GM18499 (cell line): ENCODE results near the gene GPANK1.

Experiments
- ATAC-seq: cut with Tn5 transposase; IDR thresholded peaks from one replicate; pipeline ENCODE4 v1.9.1; 2021; ENCODE audit warnings: moderate number of reproducible peaks; ENCODE audit not compliant: insufficient read depth, unreplicated experiment

The GPANK1 gene

DNA sequence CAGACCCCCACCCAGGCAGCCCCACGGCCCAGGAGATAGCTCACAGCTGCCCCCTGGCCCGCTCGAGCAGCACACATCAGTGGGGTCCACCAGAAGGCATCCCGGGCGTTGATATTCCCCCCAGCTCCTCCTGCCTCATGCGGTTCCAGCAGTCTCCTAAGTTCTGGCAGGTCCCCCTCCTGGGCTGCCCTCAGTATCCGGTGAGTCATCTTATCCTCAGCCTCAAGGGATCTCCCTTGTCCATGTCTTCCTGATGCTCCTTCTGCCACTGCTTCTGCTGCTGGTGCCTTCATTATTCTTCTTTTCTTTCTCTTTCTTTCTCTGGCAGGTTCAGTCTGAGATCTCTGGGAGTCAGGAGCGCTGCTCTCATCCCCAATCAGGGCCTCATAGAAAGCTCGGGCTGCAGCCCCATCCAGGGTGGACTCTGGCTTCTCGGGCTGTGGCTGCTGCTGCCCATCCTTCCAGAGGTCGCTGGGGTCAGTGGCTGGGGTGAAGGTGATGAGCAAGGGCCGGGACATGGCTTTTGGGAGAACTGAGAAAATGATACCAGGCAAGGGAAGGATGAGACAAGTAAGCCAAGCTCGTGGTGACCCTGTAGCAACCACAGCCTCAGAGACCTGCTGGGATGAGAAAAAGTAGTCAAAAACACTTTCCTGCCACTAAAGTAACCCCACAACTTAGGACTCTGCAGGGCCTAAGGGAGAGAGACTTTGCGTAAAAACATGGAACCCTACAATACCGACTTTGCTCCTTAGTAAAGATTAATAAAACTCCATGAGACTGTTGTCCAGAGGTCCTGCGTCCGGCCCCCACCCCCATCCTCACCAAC lies 622 bp downstream of the GPANK1 start:
- ATAC-seq, result no peak

DNA sequence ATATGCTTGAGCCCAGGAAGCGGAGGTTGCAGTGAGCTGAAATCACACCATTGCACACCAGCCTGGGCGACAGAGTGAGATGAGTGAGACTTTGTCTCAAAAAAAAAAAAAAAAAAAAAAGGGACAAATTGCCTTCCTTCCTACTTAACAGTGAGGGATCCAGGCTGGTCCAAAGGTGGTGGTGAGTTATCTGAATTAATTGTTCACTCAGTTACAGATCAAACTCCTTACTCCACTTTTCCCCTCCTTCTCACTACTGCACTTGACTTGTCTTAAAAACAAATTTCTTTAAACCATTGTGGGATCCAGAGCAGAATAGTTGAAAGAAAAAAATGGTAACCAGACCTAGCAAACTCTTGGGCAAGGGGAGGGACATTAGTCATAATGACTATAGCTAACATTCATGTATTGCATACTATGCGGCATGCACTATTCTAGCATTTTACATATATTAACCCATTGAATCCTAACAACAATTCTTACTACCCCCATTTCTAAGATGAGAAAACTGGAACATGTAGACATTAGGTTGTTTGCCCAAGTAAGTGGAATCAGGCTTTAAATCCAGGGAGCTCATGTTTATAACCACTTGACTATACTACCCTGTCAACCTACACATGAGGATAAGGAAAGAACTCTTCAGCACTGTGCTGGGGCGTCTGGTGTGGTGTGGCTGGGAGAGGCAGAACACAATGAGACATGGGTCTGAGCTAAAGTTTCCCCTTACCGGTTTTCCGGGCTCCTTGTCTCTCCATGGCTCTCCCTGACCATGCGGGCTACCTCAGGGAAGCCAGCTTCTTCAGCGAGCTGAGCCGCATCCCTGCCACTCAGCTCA lies 1.5 kb downstream of the GPANK1 start:
- no peak for ATAC-seq

DNA sequence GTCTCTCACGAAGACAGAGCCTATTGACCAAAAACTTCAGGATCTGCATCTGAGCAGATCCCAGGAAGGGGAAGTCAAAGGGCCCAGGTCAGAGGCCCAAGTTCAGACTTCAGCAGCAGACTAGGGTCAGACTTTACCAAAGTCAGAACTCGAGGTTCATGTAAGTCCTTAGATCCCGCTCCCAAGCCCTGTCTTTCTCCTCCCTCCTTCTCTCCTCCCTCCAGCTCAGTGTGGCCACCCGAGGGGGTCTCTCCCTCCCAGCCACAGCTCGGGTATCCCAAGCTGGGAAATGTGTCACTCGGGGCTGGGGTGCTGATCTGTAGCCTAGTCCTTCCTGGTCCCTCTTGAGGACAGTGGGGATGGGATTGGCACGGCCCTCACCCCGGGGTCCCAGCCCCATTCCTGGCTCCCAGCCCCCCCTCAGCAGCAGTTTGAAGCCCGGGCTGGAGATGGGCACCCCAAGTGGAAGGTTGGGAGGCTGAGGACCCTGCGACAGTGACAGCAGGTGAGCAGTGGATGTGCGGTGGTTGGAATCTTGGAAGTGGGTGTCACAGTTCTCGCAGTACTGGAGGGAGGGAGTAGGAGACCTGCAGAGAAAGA lies 2.6 kb downstream of the GPANK1 start:
- ATAC-seq, result no peak

DNA sequence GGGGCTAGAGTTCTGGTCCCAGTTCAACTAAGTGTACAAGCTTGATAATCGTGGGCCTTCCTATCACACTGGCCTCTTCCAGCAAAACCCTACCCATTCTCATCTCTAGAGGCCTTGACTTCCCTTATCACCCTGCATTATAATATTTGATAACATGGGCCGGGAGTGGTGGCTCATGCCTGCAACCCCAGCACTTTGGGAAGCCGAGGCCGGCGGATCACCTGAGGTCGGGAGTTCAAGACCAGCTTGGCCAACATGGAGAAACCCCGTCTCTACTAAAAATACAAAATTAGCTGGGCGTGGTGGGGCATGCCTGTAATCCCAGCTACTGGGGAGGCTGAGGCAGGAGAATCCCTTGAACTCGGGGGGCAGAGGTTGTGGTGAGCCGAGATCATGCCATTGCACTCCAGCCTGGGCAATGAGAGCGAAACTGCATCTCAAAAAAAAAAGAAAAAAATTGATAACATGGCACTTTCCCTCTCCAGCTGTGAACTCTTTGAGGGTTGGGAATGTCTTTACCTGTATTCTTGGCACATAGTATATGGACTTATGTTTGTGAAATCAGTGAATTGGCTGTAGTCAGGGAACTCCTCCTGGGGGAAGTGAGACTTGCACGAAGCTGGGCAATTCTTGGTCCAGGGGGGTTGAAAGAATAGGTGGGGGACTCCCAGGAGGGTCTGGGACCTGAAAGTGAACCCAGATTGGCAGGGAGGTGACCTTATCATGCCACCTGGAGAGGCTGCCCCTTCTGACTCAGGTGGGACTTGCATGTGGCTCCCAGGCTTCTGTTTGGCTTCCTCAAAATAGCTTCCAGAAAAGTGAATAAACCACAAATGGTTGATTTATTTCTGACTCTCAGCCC lies 3.3 kb downstream of the GPANK1 start:
- no peak for ATAC-seq

DNA sequence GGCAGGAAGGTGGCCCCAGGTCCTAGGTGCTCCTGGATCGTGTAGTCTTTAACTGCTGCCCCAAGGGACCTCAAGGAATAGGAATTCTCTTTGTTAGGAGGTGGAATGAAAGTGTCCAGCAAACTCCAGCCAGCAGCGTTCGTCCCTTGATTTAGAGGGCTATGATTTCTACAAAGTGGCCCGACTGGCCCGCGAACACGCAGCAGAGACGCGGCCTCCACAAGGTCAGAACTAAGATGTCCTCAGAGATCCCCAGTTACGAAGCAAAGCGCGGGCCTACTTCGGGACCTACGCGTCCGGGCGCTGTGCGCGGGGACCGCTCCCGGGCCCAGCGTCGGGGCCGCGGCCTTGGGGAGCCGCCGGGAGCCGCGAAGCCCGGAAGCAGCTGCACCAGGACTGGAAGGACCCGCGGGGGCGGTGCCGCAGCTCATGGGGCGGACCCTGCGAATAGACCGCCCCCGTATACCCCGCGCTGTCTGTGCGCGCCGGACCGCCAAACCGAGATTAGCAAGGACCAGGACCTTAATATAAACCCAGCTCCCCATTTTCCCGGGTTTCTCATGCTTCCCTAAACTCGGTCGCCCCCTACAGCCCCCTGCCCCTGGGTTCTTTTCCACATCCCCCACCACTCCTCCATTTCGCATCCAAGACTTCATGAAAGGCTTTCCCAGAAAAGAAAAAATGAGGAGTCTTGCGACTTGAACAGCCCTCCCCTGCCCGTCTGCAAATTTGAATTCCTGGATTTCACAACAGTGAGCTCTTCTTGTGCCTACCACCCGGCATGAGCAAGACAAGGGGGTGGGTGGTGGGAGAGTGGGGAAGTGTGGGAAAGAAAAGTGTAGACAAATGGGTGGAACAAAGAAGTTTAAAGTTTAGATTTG lies 4.2 kb downstream of the GPANK1 start, which contains the start of gene C6orf47:
TSS of gene C6orf47 (minus strand) at position 398 of the 881 bp plus-strand sequence. CDS start 831 bp downstream, outside the sequence.
- no peak for ATAC-seq

DNA sequence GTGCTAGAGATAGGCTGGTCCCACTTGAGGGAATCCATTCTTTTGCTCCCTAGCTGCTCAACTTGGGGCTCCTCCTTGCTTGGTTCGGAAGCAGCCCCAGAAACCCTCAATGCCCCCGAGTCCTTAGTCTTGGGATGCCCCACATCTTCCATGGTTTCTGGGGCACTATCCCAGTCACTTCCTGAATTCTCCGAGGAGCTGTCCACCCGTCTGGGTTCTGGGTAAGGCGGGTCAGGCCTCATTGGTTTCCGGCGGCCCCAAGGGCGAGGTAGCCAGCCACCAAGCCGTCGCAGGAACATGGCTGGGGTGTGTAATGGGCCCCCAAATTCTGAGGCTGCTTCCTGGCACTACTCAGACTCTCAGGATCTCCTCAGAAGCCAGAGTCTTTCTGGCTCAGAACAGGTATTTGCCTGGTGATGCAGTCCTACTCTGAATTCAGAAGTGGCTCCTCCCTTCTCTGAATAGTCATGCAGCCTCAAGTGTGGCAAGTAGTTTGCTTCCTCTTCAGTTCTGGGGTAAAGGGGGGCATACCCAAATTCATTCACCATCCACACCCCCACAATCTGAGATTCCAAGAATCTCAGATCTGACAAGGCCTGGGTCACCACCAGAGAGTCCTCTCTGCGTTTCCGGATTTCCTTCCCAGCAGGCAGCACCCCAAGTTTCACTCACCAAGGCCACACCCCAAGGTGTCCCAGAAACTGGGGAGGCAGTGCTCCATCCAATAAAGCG lies 5.0 kb downstream of the GPANK1 start:
- no peak for ATAC-seq

DNA sequence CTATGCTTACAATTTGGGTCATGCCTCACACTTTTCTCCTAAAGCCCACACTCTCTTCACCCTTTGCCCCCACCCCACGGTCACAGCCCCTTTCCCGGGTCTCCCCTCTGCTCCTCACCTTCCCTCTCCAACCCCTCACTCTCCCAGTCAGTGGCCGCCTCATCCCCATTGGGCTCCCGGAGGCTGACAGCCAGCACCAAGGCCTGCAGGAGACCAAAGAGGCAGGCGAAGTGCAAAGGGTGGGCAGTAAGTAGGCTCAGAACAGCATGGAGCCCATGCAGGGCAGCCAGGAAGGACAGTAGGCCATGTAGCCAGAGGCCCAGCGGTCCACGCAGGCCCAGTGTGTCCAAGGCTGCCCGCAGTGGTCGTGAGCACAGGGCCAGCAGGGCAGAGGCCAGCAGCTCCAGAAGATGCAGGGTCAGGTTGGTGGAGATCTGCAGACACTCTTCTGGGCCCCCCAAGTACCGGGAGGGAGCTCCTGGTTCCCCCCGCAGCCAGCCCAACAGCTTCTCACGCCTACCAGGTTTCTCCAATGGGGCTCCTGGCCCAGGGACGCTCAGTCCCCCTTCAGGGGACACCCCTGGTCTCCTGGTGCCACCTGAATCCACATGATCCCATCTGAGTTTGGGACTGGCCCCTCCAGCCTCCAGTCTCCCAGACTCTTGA lies 5.7 kb downstream of the GPANK1 start:
- no peak for ATAC-seq

DNA sequence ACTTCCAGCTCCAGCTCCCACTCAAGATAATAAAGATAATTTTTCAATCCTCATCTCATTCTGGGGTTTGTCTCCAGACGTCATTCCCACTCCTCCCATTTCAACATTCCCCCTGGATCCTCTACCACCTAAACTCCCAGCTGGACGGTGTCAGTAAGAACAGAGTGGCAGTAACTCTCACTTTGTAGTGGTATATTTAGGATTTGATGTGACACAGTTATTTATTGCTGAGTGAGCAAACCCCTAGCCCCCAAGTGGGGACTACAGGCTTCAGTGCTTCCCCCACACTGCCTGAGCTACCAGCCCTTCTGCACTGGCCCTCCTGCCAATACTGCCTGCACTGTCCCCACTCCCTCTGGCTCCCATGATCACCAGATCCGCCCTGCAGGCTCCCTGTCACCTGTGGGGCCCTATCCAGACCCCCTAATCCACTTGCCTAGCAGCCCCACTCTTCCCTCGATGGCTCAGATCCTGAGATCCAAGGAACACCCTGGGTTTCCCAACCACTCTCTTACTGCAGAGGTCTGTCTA lies 6.6 kb downstream of the GPANK1 start:
- no peak for ATAC-seq

DNA sequence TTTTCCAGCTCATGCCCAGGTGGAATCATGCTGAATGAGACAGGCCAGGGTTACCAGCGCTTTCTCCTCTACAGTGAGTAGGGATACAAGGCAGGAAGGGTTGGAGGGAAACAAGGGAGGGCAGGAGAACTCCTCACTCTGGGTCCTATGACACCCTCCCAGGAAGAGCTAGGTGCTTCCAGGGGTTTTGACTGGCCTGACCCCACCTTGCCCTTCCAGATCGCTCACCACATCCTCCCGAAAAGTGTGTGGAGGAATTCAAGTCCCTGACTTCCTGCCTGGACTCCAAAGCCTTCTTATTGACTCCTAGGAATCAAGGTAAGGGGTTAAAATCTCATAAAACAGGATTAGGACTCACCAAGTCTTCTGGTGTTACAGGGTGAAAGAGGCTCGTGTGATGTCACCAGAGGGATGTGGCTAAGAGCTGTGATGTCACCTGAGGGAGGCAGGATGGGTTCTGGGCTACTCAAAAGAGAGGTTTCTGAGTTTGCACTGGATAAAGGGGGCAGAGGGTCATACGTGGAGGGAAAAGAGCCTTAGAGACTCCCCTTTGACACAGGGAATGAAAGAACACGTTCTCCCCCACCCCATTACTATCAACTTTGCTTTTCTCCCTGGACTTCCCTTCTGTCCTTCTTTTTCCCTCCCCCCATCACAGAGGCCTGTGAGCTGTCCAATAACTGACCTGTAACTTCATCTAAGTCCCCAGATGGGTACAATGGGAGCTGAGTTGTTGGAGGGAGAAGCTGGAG lies 7.2 kb downstream of the GPANK1 start:
- ATAC-seq, result no peak

DNA sequence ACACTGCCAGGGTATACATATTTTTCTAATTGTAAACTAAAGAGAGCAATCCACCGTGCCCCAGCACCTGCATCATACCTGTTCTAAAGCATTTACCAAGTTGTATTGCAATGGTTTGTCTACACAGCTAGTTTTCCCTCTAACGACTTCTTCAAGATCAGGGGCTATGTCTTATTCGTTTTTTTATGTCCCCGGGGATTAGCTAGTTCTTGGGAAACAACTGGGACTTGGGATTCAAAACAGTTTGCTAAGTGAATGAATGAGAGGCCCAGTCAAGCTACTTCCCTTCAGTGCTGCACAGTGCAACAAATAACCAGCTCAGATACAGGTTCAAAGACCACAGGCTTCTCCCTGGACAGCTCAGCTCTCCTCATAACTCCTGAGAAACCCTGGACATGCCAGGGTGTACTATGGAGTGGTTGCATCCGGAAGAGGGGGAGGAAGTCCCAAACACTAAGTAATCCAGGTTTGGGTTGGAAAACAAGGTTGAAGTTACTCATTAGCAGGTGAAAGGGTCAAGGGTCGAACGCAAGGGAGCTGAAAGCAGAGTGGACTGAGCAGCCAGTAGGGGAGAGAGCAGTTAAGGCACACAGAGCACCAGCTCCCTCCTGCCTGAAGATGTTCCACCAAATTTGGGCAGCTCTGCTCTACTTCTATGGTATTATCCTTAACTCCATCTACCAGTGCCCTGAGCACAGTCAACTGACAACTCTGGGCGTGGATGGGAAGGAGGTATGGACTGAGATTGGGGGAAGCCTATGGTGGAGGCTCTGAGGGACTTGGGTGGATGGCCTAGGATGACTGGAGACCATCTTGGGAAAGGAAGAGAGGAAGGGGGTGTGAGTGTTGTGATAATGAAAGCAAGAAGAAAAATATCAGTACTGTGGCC lies 9.2 kb downstream of the GPANK1 start, which contains the start of gene APOM:
TSS of gene APOM (plus strand) at position 546 of the 889 bp plus-strand sequence. CDS start at position 619, 73 bp downstream.
- ATAC-seq, result no peak

DNA sequence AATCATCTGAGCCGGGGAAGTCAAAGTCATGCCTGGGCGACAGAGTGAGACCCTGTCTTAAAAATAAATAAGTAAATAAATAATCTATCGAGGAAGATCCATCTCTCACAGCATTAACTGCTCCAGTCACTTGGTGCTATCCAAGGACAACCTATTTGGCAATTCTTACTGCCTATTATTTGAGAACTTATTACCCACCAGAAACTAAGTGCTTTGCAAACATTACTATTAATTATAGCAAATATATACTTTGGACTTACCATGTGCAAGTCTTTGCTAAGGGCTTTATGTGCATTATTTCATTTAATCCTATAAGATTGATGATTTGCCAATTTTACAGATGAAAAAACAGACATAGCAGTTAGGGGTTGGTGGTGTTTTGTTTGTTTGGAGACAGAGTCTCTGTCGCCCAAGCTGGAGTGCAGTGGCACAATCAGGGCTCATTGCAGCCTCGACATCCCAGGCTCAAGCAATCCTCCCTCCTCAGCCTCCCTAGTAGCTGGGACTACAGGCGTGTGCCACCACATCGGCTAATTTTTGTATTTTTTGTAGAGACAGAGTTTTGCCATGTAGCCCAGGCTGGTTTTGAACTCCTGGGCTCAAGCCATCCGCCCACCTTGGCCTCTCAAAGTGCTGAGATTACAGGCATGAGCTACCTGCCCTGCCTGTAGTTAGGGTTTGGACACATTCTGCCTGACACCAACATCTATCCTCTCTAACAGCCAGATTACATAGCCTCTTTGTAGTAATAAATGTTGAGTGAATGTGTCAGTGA lies 10.0 kb downstream of the GPANK1 start:
- no peak for ATAC-seq

DNA sequence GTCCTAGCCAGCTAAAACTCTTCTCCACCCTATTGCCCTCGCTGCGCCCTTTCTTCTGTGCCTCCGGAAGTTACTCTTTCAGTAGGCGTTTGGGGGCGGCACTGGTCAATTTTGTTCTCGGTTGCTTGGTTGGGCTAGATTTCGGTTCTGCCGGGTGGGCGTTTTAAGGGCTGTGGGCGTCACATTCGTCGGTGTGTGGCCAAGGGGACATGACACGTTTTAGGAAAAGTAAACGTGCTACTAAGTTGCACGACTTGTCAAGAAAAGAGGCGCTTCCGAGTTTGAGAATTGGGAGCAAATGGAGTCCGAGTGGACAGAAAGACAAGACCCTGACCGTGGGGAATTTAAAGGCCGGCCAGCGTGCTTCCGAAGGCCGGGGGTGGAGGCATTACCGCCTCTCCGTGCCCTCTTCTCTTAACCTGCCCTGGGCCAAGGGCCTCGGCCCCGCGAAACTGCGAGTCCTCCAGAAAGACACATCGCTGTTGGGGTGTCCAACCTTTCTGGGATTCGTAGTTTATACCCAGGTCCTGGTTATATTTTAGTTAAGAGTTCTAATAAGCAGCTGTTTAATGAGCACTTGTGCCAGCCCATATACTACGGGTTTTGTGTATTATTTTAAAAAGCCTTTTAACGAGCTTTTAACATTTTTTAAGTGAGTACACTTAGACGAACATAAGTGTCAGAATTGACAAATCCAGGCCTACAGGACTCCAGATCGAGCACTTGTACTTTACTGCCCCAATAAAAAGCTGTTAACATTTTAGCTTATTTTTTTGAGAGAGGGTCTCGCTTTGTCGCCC lies 11.7 kb downstream of the GPANK1 start:
- no peak for ATAC-seq

DNA sequence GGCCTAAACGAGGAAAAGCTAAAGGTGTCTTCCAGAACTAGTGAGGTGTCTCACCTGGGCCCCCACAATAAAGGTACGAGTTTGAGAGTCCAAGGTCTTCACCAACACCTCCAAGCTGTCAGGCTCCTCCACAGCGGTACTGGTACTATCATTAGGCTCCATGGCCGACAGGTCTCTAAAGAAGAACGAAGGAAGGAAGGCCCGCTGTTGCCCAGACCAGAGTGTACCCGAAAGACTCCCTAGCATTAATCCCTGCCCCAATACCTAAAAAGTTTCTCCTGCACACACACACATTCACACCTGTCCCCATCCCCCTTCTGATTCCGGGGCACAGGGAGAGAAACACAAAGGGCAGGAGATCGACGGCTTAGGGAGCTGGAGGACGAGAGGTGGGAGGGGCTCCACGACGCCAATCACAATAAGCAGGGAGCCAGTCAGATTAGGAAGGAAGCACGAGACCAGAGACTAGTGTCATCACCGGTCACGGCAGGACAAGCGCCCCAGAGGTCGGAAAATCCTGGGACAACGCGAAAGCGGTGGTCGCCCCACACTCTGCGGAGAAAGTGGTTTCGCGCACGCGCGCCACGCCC lies 13.1 kb downstream of the GPANK1 start:
- ATAC-seq, result no peak

DNA sequence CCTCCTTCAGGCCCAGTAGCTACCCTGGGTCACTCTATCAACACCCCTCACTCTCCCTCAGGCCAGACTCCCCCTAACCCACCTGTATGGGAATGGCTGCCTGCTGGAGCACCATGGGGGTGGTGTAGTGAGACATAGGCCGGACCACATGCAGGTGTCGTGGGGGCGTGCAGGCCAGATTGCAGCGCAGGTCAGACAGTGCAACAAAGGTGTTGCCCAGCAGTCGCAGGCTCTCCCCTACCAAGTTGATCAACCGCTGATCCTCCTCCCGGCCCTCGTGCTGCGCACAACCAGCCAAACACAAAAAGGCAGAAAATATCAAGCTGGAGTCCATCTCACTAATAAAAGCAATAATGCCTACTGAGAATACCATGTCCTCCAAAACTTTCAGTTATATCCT lies 19.5 kb downstream of the GPANK1 start:
- no peak for ATAC-seq
